H1 (cell line): ENCODE data around the gene RHOC. TPM values are rescaled to one million over a fixed set of nuclear protein-coding genes. Genes with fewer than 3 reads are reported as not detected.

Source experiments
- CTCF ChIA-PET: fragments of 300-600 bp; sonication (Branson Sonifier 250); formaldehyde crosslinking; loops from one replicate; lab custom pipeline; 2021; ENCODE audit not compliant: partially characterized antibody; lab: Charles Lee
- POLR2A ChIA-PET: fragments of 300-600 bp; sonication (Branson Sonifier 250); formaldehyde crosslinking; loops from one replicate; lab custom pipeline; 2021; ENCODE audit warnings: inconsistent platforms; ENCODE audit not compliant: partially characterized antibody; lab: Charles Lee
- DNase-seq, 2 experiments: peaks; one replicate each; pipeline versions ENCODE4 v3.0.0 to v3.0.0-alpha.2; 2010 to 2022; ENCODE audit warnings: low spot score in 2 of 2, low read depth in 1 of 2, mixed read lengths in 1 of 2
- FAIRE-seq: peaks from 2 replicates; lab custom pipeline; 2011; peaks lifted over from hg19 to GRCh38; lab: Jason Lieb, UNC
- H2AFZ ChIP-seq: 2 replicates; pipeline ENCODE4 v1.8.1; 2012; ENCODE audit warnings: low read length, inconsistent platforms
- H2AK5ac ChIP-seq: 2 replicates; pipeline ENCODE4 v1.6.1; 2013; ENCODE audit warnings: low read depth, low read length
- H2BK120ac ChIP-seq: replicated peaks from 2 replicates; pipeline ENCODE3; 2013; ENCODE audit warnings: low read depth, low read length, inconsistent platforms
- H2BK12ac ChIP-seq: 2 replicates; pipeline ENCODE4 v1.6.1; 2013; ENCODE audit warnings: low read depth, low read length
- H2BK15ac ChIP-seq: 2 replicates; pipeline ENCODE4 v1.6.1; 2013; ENCODE audit warnings: low read length
- H2BK20ac ChIP-seq: 2 replicates; pipeline ENCODE4 v1.6.1; 2013; ENCODE audit warnings: low read length
- H2BK5ac ChIP-seq: 2 replicates; pipeline ENCODE4 v1.6.1; 2013; ENCODE audit warnings: low read depth, low read length
- H3K14ac ChIP-seq: 2 replicates; pipeline ENCODE4 v1.6.1; 2013; ENCODE audit warnings: inconsistent platforms; ENCODE audit not compliant: insufficient read length
- H3K18ac ChIP-seq: 2 replicates; pipeline ENCODE4 v1.6.1; 2013; ENCODE audit warnings: low read length; ENCODE audit errors: extremely low read depth
- H3K23ac ChIP-seq: 2 replicates; pipeline ENCODE4 v1.6.1; 2013; ENCODE audit warnings: inconsistent platforms; ENCODE audit not compliant: insufficient read length
- H3K23me2 ChIP-seq: 2 replicates; pipeline ENCODE4 v1.6.1; 2013; ENCODE audit warnings: low read depth, low read length
- H3K27ac ChIP-seq: 2 replicates; pipeline ENCODE4 v1.6.1; 2011; ENCODE audit warnings: low read depth, low read length, inconsistent platforms
- H3K27me3 ChIP-seq, 4 experiments: replicated peaks in 1 of 4; 1 replicate in 1 of 4; 2 replicates in 3 of 4; pipeline versions ENCODE4 v1.6.1 to v1.8.1; 2011 to 2013; ENCODE audit warnings: low read length in 3 of 4, mild to moderate bottlenecking in 3 of 4, inconsistent platforms in 2 of 4, mixed read lengths in 2 of 4, moderate library complexity in 1 of 4; ENCODE audit not compliant: control insufficient read depth in 3 of 4, insufficient read depth in 3 of 4; ENCODE audit errors: extremely low read depth in 1 of 4
- H3K36me3 ChIP-seq, 4 experiments: 2 replicates each; pipeline versions ENCODE4 v1.6.1 to v1.8.1; 2011 to 2013; ENCODE audit warnings: mild to moderate bottlenecking in 4 of 4, low read length in 3 of 4, moderate library complexity in 2 of 4, control low read depth in 1 of 4, inconsistent platforms in 1 of 4; ENCODE audit not compliant: insufficient read depth in 4 of 4, control insufficient read depth in 2 of 4
- H3K4ac ChIP-seq: replicated peaks from 2 replicates; pipeline ENCODE3; 2013; ENCODE audit warnings: low read length, low read depth, mixed read lengths, inconsistent platforms; ENCODE audit not compliant: insufficient read length
- H3K4me1 ChIP-seq, 4 experiments: replicated peaks in 1 of 4; 1 replicate in 1 of 4; 2 replicates in 3 of 4; pipeline versions ENCODE4 v1.6.1 to v1.8.1; 2011 to 2013; ENCODE audit warnings: low read length in 3 of 4, inconsistent platforms in 2 of 4, mixed read lengths in 1 of 4; ENCODE audit not compliant: insufficient read depth in 4 of 4, control insufficient read depth in 3 of 4
- H3K4me2 ChIP-seq, 2 experiments: 2 replicates each; pipeline versions ENCODE4 v1.6.1 to v1.8.1; 2011 to 2013; ENCODE audit warnings: low read depth in 2 of 2, low read length in 2 of 2, control low read depth in 1 of 2, inconsistent platforms in 1 of 2, mild to moderate bottlenecking in 1 of 2; ENCODE audit not compliant: insufficient read depth in 1 of 2
- H3K4me3 ChIP-seq, 4 experiments: fragments of 200-600, 300-600 bp in 1 of 4; sonication (generic), shearing (Covaris generic), sonication (Bioruptor Twin) in 1 of 4; 2 replicates each; pipeline versions ENCODE4 v1.5.1 to v1.8.1; 2011 to 2016; ENCODE audit warnings: low read length in 4 of 4, low read depth in 3 of 4, control low read depth in 2 of 4, inconsistent platforms in 2 of 4, mild to moderate bottlenecking in 2 of 4, mixed read lengths in 1 of 4, moderate library complexity in 1 of 4; ENCODE audit not compliant: insufficient read depth in 2 of 4; ENCODE audit errors: extremely low read depth in 1 of 4
- H3K56ac ChIP-seq: replicated peaks from 2 replicates; pipeline ENCODE3; 2013; ENCODE audit warnings: low read depth, mild to moderate bottlenecking, mixed read lengths, low read length, inconsistent platforms; ENCODE audit not compliant: insufficient read length
- H3K79me1 ChIP-seq: 2 replicates; pipeline ENCODE4 v1.6.1; 2013; ENCODE audit warnings: low read depth, low read length, control low read depth
- H3K79me2 ChIP-seq, 2 experiments: 2 replicates each; pipeline versions ENCODE4 v1.6.1 to v1.8.1; 2012 to 2013; ENCODE audit warnings: low read length in 2 of 2, mild to moderate bottlenecking in 2 of 2, inconsistent platforms in 1 of 2; ENCODE audit not compliant: insufficient read depth in 2 of 2, control insufficient read depth in 1 of 2
- H3K9ac ChIP-seq, 4 experiments: replicated peaks in 1 of 4; 1 replicate in 1 of 4; 2 replicates in 3 of 4; pipeline versions ENCODE4 v1.6.1 to v1.8.1; 2011 to 2013; ENCODE audit warnings: low read depth in 3 of 4, low read length in 3 of 4, control low read depth in 2 of 4, mild to moderate bottlenecking in 2 of 4, moderate library complexity in 2 of 4, inconsistent platforms in 1 of 4; ENCODE audit errors: extremely low read depth in 1 of 4
- H3K9me3 ChIP-seq, 2 experiments: 2 replicates each; pipeline versions ENCODE4 v1.6.1 to v1.8.1; 2012 to 2013; ENCODE audit warnings: mild to moderate bottlenecking in 2 of 2, moderate library complexity in 2 of 2, control low read depth in 1 of 2, inconsistent platforms in 1 of 2, low read depth in 1 of 2, low read length in 1 of 2, mixed read lengths in 1 of 2; ENCODE audit not compliant: insufficient read depth in 2 of 2
- H4K20me1 ChIP-seq, 2 experiments: replicated peaks in 1 of 2; 2 replicates each; pipeline versions ENCODE3 to v1.8.1; 2011 to 2013; ENCODE audit warnings: inconsistent platforms in 2 of 2, low read length in 2 of 2, mild to moderate bottlenecking in 1 of 2; ENCODE audit not compliant: insufficient read depth in 2 of 2, control insufficient read depth in 1 of 2
- H4K5ac ChIP-seq: 2 replicates; pipeline ENCODE4 v1.6.1; 2013; ENCODE audit warnings: low read length, low read depth, mixed read lengths, inconsistent platforms; ENCODE audit not compliant: insufficient read length
- H4K8ac ChIP-seq: 2 replicates; pipeline ENCODE4 v1.8.0; 2013; ENCODE audit warnings: mild to moderate bottlenecking, moderate library complexity, low read length, inconsistent platforms; ENCODE audit not compliant: insufficient read depth; ENCODE audit errors: extremely low read depth
- H4K91ac ChIP-seq: replicated peaks from 2 replicates; pipeline ENCODE3; 2013; ENCODE audit warnings: low read length, mixed read lengths, inconsistent platforms; ENCODE audit not compliant: insufficient read length
- ATF3 ChIP-seq: IDR thresholded peaks from 2 replicates; pipeline ENCODE4 v1.6.1; 2011; ENCODE audit warnings: low read depth, mild to moderate bottlenecking, low read length; ENCODE audit not compliant: insufficient read depth
- BCL11A ChIP-seq, 2 experiments: IDR thresholded peaks; one replicate each; pipeline ENCODE4 v1.6.1; 2011; ENCODE audit warnings: low read depth in 2 of 2, low read length in 2 of 2, mild to moderate bottlenecking in 2 of 2
- BRCA1 ChIP-seq: IDR thresholded peaks from 2 replicates; pipeline ENCODE4 v1.6.1; 2012; ENCODE audit warnings: low read depth, low read length, improper control_type of control experiment
- CEBPB ChIP-seq: IDR thresholded peaks from 2 replicates; pipeline ENCODE4 v1.6.1; 2012; ENCODE audit warnings: low read depth, low read length
- HDAC2 ChIP-seq, 2 experiments: fragments of 300-600 bp in 1 of 2; sonication (generic) in 1 of 2; IDR thresholded peaks; 2 replicates each; pipeline ENCODE4 v1.6.1; 2011 to 2012; ENCODE audit warnings: low read depth in 2 of 2, low read length in 2 of 2, mild to moderate bottlenecking in 2 of 2, moderate library complexity in 2 of 2, borderline replicate concordance in 1 of 2, inconsistent platforms in 1 of 2
- HDAC6 ChIP-seq: IDR thresholded peaks from one replicate; pipeline ENCODE4 v1.7.1; 2012; ENCODE audit warnings: low read depth, mild to moderate bottlenecking, inconsistent platforms, low read length, moderate library complexity
- JUND ChIP-seq: IDR thresholded peaks from 2 replicates; pipeline ENCODE4 v1.6.1; 2011; ENCODE audit warnings: mild to moderate bottlenecking, improper control_type of control experiment, low read length
- MAFK ChIP-seq: IDR thresholded peaks from 2 replicates; pipeline ENCODE4 v1.6.1; 2012; ENCODE audit warnings: low read depth, mild to moderate bottlenecking, improper control_type of control experiment, low read length
- NANOG ChIP-seq: IDR thresholded peaks from 2 replicates; pipeline ENCODE4 v1.6.1; 2011; ENCODE audit warnings: low read length, low read depth, mild to moderate bottlenecking, inconsistent platforms; ENCODE audit not compliant: insufficient read depth, poor library complexity, severe bottlenecking
- PHF8 ChIP-seq: fragments of 200-600 bp; sonication (generic); conservative IDR thresholded peaks from 2 replicates; pipeline ENCODE4 v1.7.1; 2012; ENCODE audit warnings: low read depth, mild to moderate bottlenecking, inconsistent platforms, low read length, moderate library complexity
- POLR2A ChIP-seq, 2 experiments: IDR thresholded peaks; 1 replicate in 1 of 2; 2 replicates in 1 of 2; pipeline ENCODE4 v1.6.1; 2011; ENCODE audit warnings: low read depth in 2 of 2, low read length in 2 of 2, mild to moderate bottlenecking in 2 of 2; ENCODE audit errors: control extremely low read depth in 1 of 2
- RBBP5 ChIP-seq: IDR thresholded peaks from 2 replicates; pipeline ENCODE4 v1.7.1; 2012; ENCODE audit warnings: low read depth, mild to moderate bottlenecking, inconsistent platforms, low read length, moderate library complexity, borderline replicate concordance
- SP1 ChIP-seq: IDR thresholded peaks from 2 replicates; pipeline ENCODE4 v1.6.1; 2011; ENCODE audit warnings: low read depth, low read length
- WGBS, 2 experiments: shearing (Covaris generic) in 1 of 2; methylation state at CpG; one replicate each; pipeline versions ENCODE4 v1.1.6 to v1.1.7; 2013 to 2015; ENCODE audit warnings: low lambda C conversion rate in 2 of 2, mixed read lengths in 2 of 2, inconsistent platforms in 1 of 2, low coverage in 1 of 2, missing lambda C conversion rate in 1 of 2; ENCODE audit not compliant: insufficient replicate concordance in 2 of 2, insufficient coverage in 1 of 2, insufficient read length in 1 of 2; ENCODE audit errors: extremely low coverage in 1 of 2, missing lambda C conversion rate in 1 of 2; 5-methylcytosine and 5-hydroxymethylcytosine counted together
- polyA plus RNA-seq, 7 experiments: library from polyadenylated mRNA; depleted of rRNA in 3 of 7; stranded (reverse) in 5 of 7; unstranded in 2 of 7; fragments of >200 nt in 5 of 7; fragments of 200-250 nt in 2 of 7; gene quantifications; 1 replicate in 5 of 7; 2 replicates in 1 of 7; 4 replicates in 1 of 7; pipeline versions ENCODE4 v1.2.1 to v1.2.3, GENCODE V29; 2011 to 2013; ENCODE audit warnings: missing spikeins in 2 of 7, mixed read lengths in 2 of 7
- total RNA-seq: library from RNA; stranded (reverse); fragmentation: NEBNext Ultra II Directional; extraction: Animal tissue kit (Norgen Biotek cat#: 25700); gene quantifications from 2 replicates; pipeline ENCODE4 v1.2.1, GENCODE V29; 2021

The RHOC gene
- total and polyA plus RNA-seq, 2 of the 8 experiments (the other 6 are each of a cell fraction or from before 2014, with no cell fraction given) = 53.6 to 97.5 TPM

GRCh38 chr1:112689196-112689841 is 17.6 kb downstream of the RHOC start:
- Histone ChIP-seq H2BK12ac (no peak overlapping the region), H3K4me3 (no peak overlapping the region), H2BK5ac (no peak overlapping the region), H3K23me2 (no peaks in the 10 kb centered on the region), H2BK20ac (no peak overlapping the region), H2BK15ac (no peak overlapping the region), H3K79me1 (peaks cover 3% of the 10 kb centered on the region), H3K79me2 (no peaks in the 10 kb centered on the region), H3K4me2 (no peak overlapping the region), H3K56ac (no peak overlapping the region), H2AK5ac (peak overlapping the region; percentile 65; the same call in 1 of the 2 replicates), H3K23ac (no peak overlapping the region), H3K4ac (no peak overlapping the region), H3K27ac (no peak overlapping the region), H4K20me1 (peaks cover 0 to 11% of the 10 kb centered on the region in 2 experiments), H2AFZ (no peak overlapping the region), H3K9me3 (no peaks in the 10 kb centered on the region), H3K4me1 (peaks cover 0 to 2% (median 0%) of the 10 kb centered on the region in 4 experiments; a peak in 2 of 7 replicates), H3K27me3 (no peaks in the 10 kb centered on the region), H3K14ac (no peak overlapping the region), H4K5ac (no peak overlapping the region), H4K8ac (no peak overlapping the region), H3K36me3 (peaks cover 6 to 29% (median 16%) of the 10 kb centered on the region in 4 experiments), H3K9ac (no peak overlapping the region), H3K18ac (no peak overlapping the region), H4K91ac (no peak overlapping the region), H2BK120ac (no peak overlapping the region)
- no peak for FAIRE-seq
- POLR2A ChIA-PET = interaction anchor here (0.9 to 6.0 kb wide), 6 partner anchors 10 to 70 kb away, joined by 3 to 32 read pairs (median 8); partner anchors contain the start of genes CAPZA1, MOV10 and ST7L
- WGBS, 2 experiments = 99% methylated on average over 9 of the region's 9 CpGs; no CpG with 5 or more reads in 1 of the 2 experiments
- CTCF ChIA-PET = interaction anchor here (0.9 to 3.0 kb wide), 6 partner anchors 11 to 29 kb away, joined by 3 to 10 read pairs (median 4); partner anchors contain the start of gene MOV10
- DNase-seq = no peak
- TF ChIP-seq BRCA1 = no peak
- no peak for TF ChIP-seq NANOG
- TF ChIP-seq POLR2A (IDR thresholded peaks at IDR 0.05; ENCODE audit: control extremely low read depth in 1 of 2, low read depth in 2 of 2, low read length in 2 of 2) = no peak
- TF ChIP-seq ATF3 = no peak
- TF ChIP-seq MAFK = no peak
- no peak for TF ChIP-seq SP1
- TF ChIP-seq HDAC6 = no peak
- no peak for TF ChIP-seq BCL11A (IDR thresholded peaks at IDR 0.05; ENCODE audit: low read depth in 2 of 2, low read length in 2 of 2)
- TF ChIP-seq PHF8 = no peak
- no peak for TF ChIP-seq RBBP5
- no peak for TF ChIP-seq HDAC2 (IDR thresholded peaks at IDR 0.05; ENCODE audit: borderline replicate concordance in 1 of 2, low read depth in 2 of 2, low read length in 2 of 2)
- TF ChIP-seq CEBPB = no peak
- TF ChIP-seq JUND = no peak
